ENCODE data around the gene SREK1. TPM values are rescaled to one million over a fixed set of nuclear protein-coding genes. Genes with fewer than 3 reads are reported as not detected.
A peak's percentile ranks its signal among the peaks of the same experiment; 100 is the strongest.

Gene SREK1
- total RNA-seq, 1 donor from 2014 or later = 27.5 TPM

- DNase-seq (ENCODE audit: low read depth) = no peak
- no peak for TF ChIP-seq CTCF (conservative IDR thresholded peaks at IDR 0.05; ENCODE audit: low read depth, low read length)
- no peak overlapping the region for H3K4me3 ChIP-seq (ENCODE audit: low read depth, low read length)
These were observed 53.8 kb downstream of the SREK1 start for GRCh38 chr5:66197764-66198405.

- no peak for TF ChIP-seq CTCF (conservative IDR thresholded peaks at IDR 0.05; ENCODE audit: low read depth, low read length)
- H3K4me3 ChIP-seq (ENCODE audit: low read depth, low read length) = no peak overlapping the region
- no peak for DNase-seq (ENCODE audit: low read depth)
These were observed 54.7 kb downstream of the SREK1 start for GRCh38 chr5:66198837-66199236.

DNA sequence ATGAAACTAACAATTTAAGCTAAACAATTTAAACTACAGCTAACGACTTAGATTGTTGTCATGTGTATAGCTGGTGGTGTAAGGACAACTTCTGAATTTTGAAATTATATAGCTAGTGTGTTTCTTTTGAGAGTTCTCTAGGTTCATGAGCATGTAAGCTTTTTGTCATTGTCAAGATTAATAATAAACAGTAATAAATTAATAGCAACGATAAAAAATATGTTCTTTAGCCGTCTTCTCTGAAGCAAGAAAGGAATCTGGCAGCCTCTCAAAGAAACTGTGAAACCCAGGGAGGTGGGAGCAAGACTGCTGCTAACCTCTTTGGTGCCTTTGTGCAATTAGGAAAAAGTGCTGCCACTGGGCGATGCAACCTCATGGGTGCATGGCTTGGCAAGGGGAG is 59.4 kb downstream of the SREK1 start:
- no peak for TF ChIP-seq CTCF (conservative IDR thresholded peaks at IDR 0.05; ENCODE audit: low read depth, low read length)
- no peak for DNase-seq (ENCODE audit: low read depth)
- H3K4me3 ChIP-seq (ENCODE audit: low read depth, low read length) = no peak overlapping the region

DNA sequence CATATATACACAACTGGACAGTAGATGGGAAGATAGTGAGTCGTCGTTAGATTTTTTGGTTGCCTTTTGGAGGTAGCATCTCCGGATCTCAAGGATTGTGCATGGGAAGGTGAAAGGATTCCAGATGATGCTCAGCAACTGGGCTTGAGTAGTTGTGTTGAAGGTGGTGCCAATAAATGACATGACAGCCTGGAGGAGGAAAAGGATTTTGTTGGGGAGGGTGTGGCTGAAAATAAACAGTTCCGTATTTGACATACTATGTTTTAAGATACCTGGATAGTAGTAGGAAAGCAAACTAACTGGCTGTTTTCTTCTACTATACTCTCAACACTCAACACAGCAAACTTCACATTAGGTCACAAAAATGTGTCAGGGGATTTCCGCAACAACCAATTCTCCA is 62.4 kb downstream of the SREK1 start:
- no peak overlapping the region for H3K4me3 ChIP-seq (ENCODE audit: low read depth, low read length)
- DNase-seq (ENCODE audit: low read depth) = no peak
- no peak for TF ChIP-seq CTCF (conservative IDR thresholded peaks at IDR 0.05; ENCODE audit: low read depth, low read length)

GRCh38 chr5:66207800-66208561 is 63.9 kb downstream of the SREK1 start:
- H3K4me3 ChIP-seq (ENCODE audit: low read depth, low read length) = no peak overlapping the region
- no peak for TF ChIP-seq CTCF (conservative IDR thresholded peaks at IDR 0.05; ENCODE audit: low read depth, low read length)
- DNase-seq (ENCODE audit: low read depth) = no peak

DNA sequence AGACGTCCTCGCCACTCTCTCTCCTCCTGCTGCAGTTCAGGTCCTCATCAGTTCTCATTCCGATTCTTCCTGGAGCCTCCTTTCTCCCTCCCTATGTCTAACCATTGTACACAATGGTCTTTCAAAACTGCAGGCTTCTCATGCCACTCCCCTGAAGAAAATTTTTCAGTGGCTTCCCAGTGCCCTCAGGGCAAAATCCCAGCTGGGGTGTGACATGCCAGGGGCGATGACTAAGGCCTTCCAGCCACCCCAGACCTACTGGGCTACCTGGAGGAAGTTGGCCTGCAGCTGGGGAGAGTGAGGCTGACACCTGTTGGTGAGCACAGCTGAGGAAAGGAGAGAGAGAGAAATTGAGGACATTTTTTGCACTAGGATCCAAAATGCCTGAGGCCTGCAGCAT is 65.2 kb downstream of the SREK1 start:
- H3K4me3 ChIP-seq (ENCODE audit: low read depth, low read length) = no peak overlapping the region
- no peak for DNase-seq (ENCODE audit: low read depth)
- TF ChIP-seq CTCF (conservative IDR thresholded peaks at IDR 0.05; ENCODE audit: low read depth, low read length) = peak; percentile 22

- H3K4me3 ChIP-seq (ENCODE audit: low read depth, low read length) = no peak overlapping the region
- no peak for DNase-seq (ENCODE audit: low read depth)
- no peak for TF ChIP-seq CTCF (conservative IDR thresholded peaks at IDR 0.05; ENCODE audit: low read depth, low read length)
These were observed 65.7 kb downstream of the SREK1 start for GRCh38 chr5:66209794-66210193.

Data from epithelial cell of proximal tubule (primary cell).